HG03175 (cell line): ENCODE results near the gene CYP26B1.

Experiments used
- ATAC-seq: cut with Tn5 transposase; IDR thresholded peaks from one replicate; pipeline ENCODE4 v1.9.1; 2021; ENCODE audit warnings: mild to moderate bottlenecking, moderate library complexity; ENCODE audit not compliant: unreplicated experiment

Gene CYP26B1

GRCh38 chr2:72084584-72084976 is 63.1 kb downstream of the CYP26B1 start:
- ATAC-seq, result no peak

- no peak for ATAC-seq
Observed at GRCh38 chr2:72083751-72084583, 63.7 kb downstream of the CYP26B1 start.

- no peak for ATAC-seq
Observed at GRCh38 chr2:72082887-72083286, 64.8 kb downstream of the CYP26B1 start.

- ATAC-seq, result no peak
Observed at GRCh38 chr2:72082021-72082601, 65.6 kb downstream of the CYP26B1 start.

- no peak for ATAC-seq
Observed at GRCh38 chr2:72081451-72081850, 66.2 kb downstream of the CYP26B1 start.

- no peak for ATAC-seq
Observed at GRCh38 chr2:72080286-72081145, 67.1 kb downstream of the CYP26B1 start.
